Mucosa of stomach (tissue), 1 donor: ENCODE data around the gene AIDA.

Source experiments
- H3K27me3 ChIP-seq: one replicate; pipeline ENCODE4 v1.7.0; 2013; ENCODE audit warnings: mild to moderate bottlenecking, low read length; ENCODE audit not compliant: control insufficient read depth, insufficient read depth
- H3K36me3 ChIP-seq: one replicate; pipeline ENCODE4 v1.7.0; 2013; ENCODE audit warnings: low read length; ENCODE audit not compliant: control insufficient read depth, insufficient read depth
- H3K4me1 ChIP-seq: one replicate; pipeline ENCODE4 v1.7.0; 2013; ENCODE audit warnings: mild to moderate bottlenecking, low read length; ENCODE audit not compliant: control insufficient read depth, insufficient read depth
- H3K4me3 ChIP-seq: one replicate; pipeline ENCODE4 v1.7.0; 2013; ENCODE audit warnings: low read length
- H3K9ac ChIP-seq: one replicate; pipeline ENCODE4 v1.7.0; 2013; ENCODE audit warnings: mild to moderate bottlenecking, low read length, moderate library complexity
- H3K9me3 ChIP-seq: one replicate; pipeline ENCODE4 v1.7.0; 2013; ENCODE audit warnings: mild to moderate bottlenecking, low read length, moderate library complexity; ENCODE audit not compliant: control insufficient read depth
- donor health status: Pancreatic carcinoma.

Gene AIDA

GRCh38 chr1:222657899-222658298 lies 54.4 kb downstream of the AIDA start:
- H3K9ac ChIP-seq = no peak overlapping the region
- peaks cover 2% of the 10 kb centered on the region for H3K4me1 ChIP-seq
- peaks cover 17% of the 10 kb centered on the region for H3K36me3 ChIP-seq
- H3K27me3 ChIP-seq = no peaks in the 10 kb centered on the region
- no peak overlapping the region for H3K4me3 ChIP-seq
- H3K9me3 ChIP-seq = no peaks in the 10 kb centered on the region

- H3K4me1 ChIP-seq = peaks cover 11% of the 10 kb centered on the region
- H3K9me3 ChIP-seq = no peaks in the 10 kb centered on the region
- H3K4me3 ChIP-seq = no peak overlapping the region
- H3K36me3 ChIP-seq = peaks cover 28% of the 10 kb centered on the region
- no peaks in the 10 kb centered on the region for H3K27me3 ChIP-seq
- H3K9ac ChIP-seq = no peak overlapping the region
Observed at GRCh38 chr1:222656391-222657155, 55.7 kb downstream of the AIDA start.

GRCh38 chr1:222654849-222655248 lies 57.4 kb downstream of the AIDA start:
- peaks cover 11% of the 10 kb centered on the region for H3K4me1 ChIP-seq
- H3K36me3 ChIP-seq = peaks cover 28% of the 10 kb centered on the region
- H3K9me3 ChIP-seq = no peaks in the 10 kb centered on the region
- H3K9ac ChIP-seq = no peak overlapping the region
- H3K27me3 ChIP-seq = no peaks in the 10 kb centered on the region
- H3K4me3 ChIP-seq = no peak overlapping the region

GRCh38 chr1:222653178-222653827 lies 59.0 kb downstream of the AIDA start:
- no peaks in the 10 kb centered on the region for H3K27me3 ChIP-seq
- H3K4me3 ChIP-seq = no peak overlapping the region
- H3K9me3 ChIP-seq = no peaks in the 10 kb centered on the region
- H3K9ac ChIP-seq = no peak overlapping the region
- peaks cover 11% of the 10 kb centered on the region for H3K4me1 ChIP-seq
- peaks cover 25% of the 10 kb centered on the region for H3K36me3 ChIP-seq

- Histone ChIP-seq H3K27me3 (no peaks in the 10 kb centered on the region), H3K9me3 (no peaks in the 10 kb centered on the region), H3K4me1 (peaks cover 11% of the 10 kb centered on the region), H3K9ac (no peak overlapping the region), H3K36me3 (peaks cover 18% of the 10 kb centered on the region), H3K4me3 (no peak overlapping the region)
Observed at GRCh38 chr1:222652676-222653075, 59.6 kb downstream of the AIDA start.

- H3K4me3 ChIP-seq = peak overlapping the region; percentile 52
- H3K27me3 ChIP-seq = no peaks in the 10 kb centered on the region
- peaks cover 15% of the 10 kb centered on the region for H3K4me1 ChIP-seq
- no peaks in the 10 kb centered on the region for H3K9me3 ChIP-seq
- H3K9ac ChIP-seq = peak overlapping the region; percentile 90
- H3K36me3 ChIP-seq = no peaks in the 10 kb centered on the region
Observed at GRCh38 chr1:222644636-222644980, 67.7 kb downstream of the AIDA start.

- Histone ChIP-seq H3K4me1 (peaks cover 15% of the 10 kb centered on the region), H3K27me3 (no peaks in the 10 kb centered on the region), H3K9me3 (no peaks in the 10 kb centered on the region), H3K36me3 (no peaks in the 10 kb centered on the region), H3K9ac (peak overlapping the region; percentile 90), H3K4me3 (peak overlapping the region; percentile 52)
Observed at GRCh38 chr1:222643938-222644635, 68.2 kb downstream of the AIDA start.

GRCh38 chr1:222643606-222643937 lies 68.7 kb downstream of the AIDA start:
- H3K36me3 ChIP-seq = no peaks in the 10 kb centered on the region
- peak overlapping the region; percentile 52 for H3K4me3 ChIP-seq
- H3K27me3 ChIP-seq = no peaks in the 10 kb centered on the region
- no peaks in the 10 kb centered on the region for H3K9me3 ChIP-seq
- H3K9ac ChIP-seq = peak overlapping the region; percentile 90
- peaks cover 15% of the 10 kb centered on the region for H3K4me1 ChIP-seq

- peaks cover 15% of the 10 kb centered on the region for H3K4me1 ChIP-seq
- H3K9me3 ChIP-seq = no peaks in the 10 kb centered on the region
- H3K27me3 ChIP-seq = no peaks in the 10 kb centered on the region
- no peaks in the 10 kb centered on the region for H3K36me3 ChIP-seq
- no peak overlapping the region for H3K9ac ChIP-seq
- no peak overlapping the region for H3K4me3 ChIP-seq
Observed at GRCh38 chr1:222642468-222642867, 69.8 kb downstream of the AIDA start.

- H3K9me3 ChIP-seq = no peaks in the 10 kb centered on the region
- H3K9ac ChIP-seq = no peak overlapping the region
- peaks cover 4% of the 10 kb centered on the region for H3K36me3 ChIP-seq
- peaks cover 15% of the 10 kb centered on the region for H3K4me1 ChIP-seq
- H3K4me3 ChIP-seq = no peak overlapping the region
- no peaks in the 10 kb centered on the region for H3K27me3 ChIP-seq
Observed at GRCh38 chr1:222641269-222641948, 70.9 kb downstream of the AIDA start.

- no peak overlapping the region for H3K4me3 ChIP-seq
- no peaks in the 10 kb centered on the region for H3K4me1 ChIP-seq
- no peak overlapping the region for H3K9ac ChIP-seq
- H3K27me3 ChIP-seq = no peaks in the 10 kb centered on the region
- H3K36me3 ChIP-seq = peaks cover 9% of the 10 kb centered on the region
- no peaks in the 10 kb centered on the region for H3K9me3 ChIP-seq
Observed at GRCh38 chr1:222634180-222635013, 77.9 kb downstream of the AIDA start.
